GM23338 (cell line): ENCODE results near the gene CWC15. TPM values are rescaled to one million over a fixed set of nuclear protein-coding genes. Genes with fewer than 3 reads are reported as not detected.

ENCODE experiments used
- ATAC-seq: fragments of 200-7000 bp; cut with Tn5 transposase; 3 replicates; pipeline ENCODE4 v1.9.1; 2020
- DNase-seq: peaks from one replicate; pipeline ENCODE4 v3.0.0-alpha.2; 2015; ENCODE audit warnings: low spot score
- H2AFZ ChIP-seq: fragments of 200-600 bp; sonication (generic); 2 replicates; pipeline ENCODE4 v1.8.0; 2016; ENCODE audit warnings: antibody characterized with exemption, mild to moderate bottlenecking, moderate library complexity
- H3F3A ChIP-seq: fragments of 200-600 bp; sonication (generic); replicated peaks from 2 replicates; pipeline ENCODE4 v1.8.0; 2017; ENCODE audit warnings: antibody characterized with exemption, mixed run types, low read depth
- H3K27ac ChIP-seq: fragments of 200-600 bp; sonication (generic); 2 replicates; pipeline ENCODE4 v1.6.1; 2016; ENCODE audit warnings: low read depth
- H3K27me3 ChIP-seq: fragments of 200-600 bp; sonication (generic); 2 replicates; pipeline ENCODE4 v1.8.0; 2016; ENCODE audit warnings: mild to moderate bottlenecking, mixed run types, moderate library complexity; ENCODE audit not compliant: insufficient read depth
- H3K36me3 ChIP-seq: fragments of 200-600 bp; sonication (generic); 2 replicates; pipeline ENCODE4 v1.8.0; 2016; ENCODE audit warnings: mild to moderate bottlenecking; ENCODE audit not compliant: insufficient read depth
- H3K4me1 ChIP-seq: fragments of 200-600 bp; sonication (generic); 2 replicates; pipeline ENCODE4 v1.8.0; 2016; ENCODE audit warnings: mild to moderate bottlenecking, moderate library complexity; ENCODE audit not compliant: insufficient read depth
- H3K4me2 ChIP-seq: fragments of 200-600 bp; sonication (generic); 2 replicates; pipeline ENCODE4 v1.7.1; 2017; ENCODE audit warnings: mixed run types
- H3K4me3 ChIP-seq: fragments of 200-600 bp; sonication (generic); 2 replicates; pipeline ENCODE4 v1.6.1; 2016; ENCODE audit warnings: mixed run types
- H3K79me2 ChIP-seq: fragments of 200-600 bp; sonication (generic); replicated peaks from 2 replicates; pipeline ENCODE4 v1.8.0; 2017; ENCODE audit warnings: mild to moderate bottlenecking; ENCODE audit not compliant: insufficient read depth
- H3K9me2 ChIP-seq: fragments of 200-600 bp; sonication (generic); 2 replicates; pipeline ENCODE4 v1.8.0; 2017; ENCODE audit not compliant: insufficient read depth
- H4K20me1 ChIP-seq: fragments of 200-600 bp; sonication (generic); replicated peaks from 2 replicates; pipeline ENCODE4 v1.8.0; 2017; ENCODE audit warnings: mild to moderate bottlenecking; ENCODE audit not compliant: insufficient read depth
- H3K27ac Mint-ChIP-seq: 2 replicates; pipeline ENCODE4 v1.8.0; 2020; ENCODE audit warnings: inconsistent platforms, mild to moderate bottlenecking, moderate library complexity, mixed read lengths
- H3K27me3 Mint-ChIP-seq: 3 replicates; pipeline ENCODE4 v1.8.0; 2022; ENCODE audit warnings: low read depth, mild to moderate bottlenecking, moderate library complexity, mixed read lengths, inconsistent platforms; ENCODE audit not compliant: insufficient read depth, poor library complexity
- H3K36me3 Mint-ChIP-seq: 3 replicates; pipeline ENCODE4 v1.8.0; 2021; ENCODE audit warnings: low read depth, mild to moderate bottlenecking, inconsistent platforms, moderate library complexity, mixed read lengths
- H3K4me1 Mint-ChIP-seq: 3 replicates; pipeline ENCODE4 v1.8.0; 2020; ENCODE audit warnings: mild to moderate bottlenecking, inconsistent platforms, mixed read lengths
- H3K4me3 Mint-ChIP-seq: 3 replicates; pipeline ENCODE4 v1.8.0; 2021; ENCODE audit warnings: moderate library complexity, mild to moderate bottlenecking, inconsistent platforms, mixed read lengths
- H3K9me3 Mint-ChIP-seq: 3 replicates; pipeline ENCODE4 v1.8.0; 2020; ENCODE audit warnings: moderate library complexity, mild to moderate bottlenecking, inconsistent platforms, mixed read lengths
- EZH2 ChIP-seq: fragments of 200-600 bp; sonication (generic); IDR thresholded peaks from one replicate; pipeline ENCODE4 v1.8.0; 2017; ENCODE audit warnings: antibody characterized with exemption, mild to moderate bottlenecking, low read depth; ENCODE audit not compliant: unreplicated experiment
- EZH2phosphoT487 ChIP-seq: fragments of 200-600 bp; sonication (generic); IDR thresholded peaks from one replicate; pipeline ENCODE4 v1.8.1; 2018; ENCODE audit warnings: antibody characterized with exemption; ENCODE audit not compliant: unreplicated experiment
- NANOG ChIP-seq: IDR thresholded peaks from 2 replicates; pipeline ENCODE4 v1.6.1; 2016; ENCODE audit warnings: antibody characterized with exemption, borderline replicate concordance
- POLR2AphosphoS5 ChIP-seq: IDR thresholded peaks from 2 replicates; pipeline ENCODE4 v1.6.1; 2016; ENCODE audit warnings: antibody characterized with exemption, low read depth
- polyA plus RNA-seq: library from polyadenylated mRNA; unstranded; fragments of >200 nt; fragmentation: Nextera tagmentation; extraction: Ambion mirVana; gene quantifications from 2 replicates; pipeline ENCODE4 v1.2.1, GENCODE V29; 2016
- total RNA-seq: library from RNA; depleted of rRNA; stranded (reverse); fragments of >200 nt; shearing (Covaris generic); gene quantifications from 2 replicates; pipeline ENCODE4 v1.2.3, GENCODE V29; 2014
- TF ChIP-seq, protein P1 (sequence below): fragments of 250-450 bp; sonication (Bioruptor Pico); IDR thresholded peaks from 2 replicates; pipeline ENCODE4 v1.5.0; 2020; ENCODE audit warnings: mild to moderate bottlenecking, moderate library complexity

Gene CWC15
- total and polyA plus RNA-seq, 2 experiments from 2014 or later, result 31.9 to 168 TPM

DNA sequence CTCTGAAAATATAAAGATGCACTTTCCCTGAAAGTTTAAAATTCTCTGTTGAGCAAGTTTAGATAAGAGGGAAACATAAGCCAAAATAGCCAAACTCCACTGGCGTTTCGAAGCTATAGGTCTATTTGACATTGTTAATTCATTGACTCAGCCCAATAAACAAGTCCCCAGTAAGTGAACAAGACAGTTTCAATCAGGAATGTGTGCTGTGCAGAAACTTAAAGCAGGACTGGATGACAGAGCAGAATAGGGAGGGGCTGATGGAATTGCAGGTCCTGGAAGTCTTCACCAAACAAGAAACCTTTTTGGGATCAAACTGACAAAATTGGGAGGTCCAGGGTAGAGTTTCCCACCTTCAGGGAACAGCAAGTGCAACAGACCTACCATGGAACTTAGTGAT is 42.8 kb upstream of the CWC15 start (continued):
- TF ChIP-seq, protein P1, sequence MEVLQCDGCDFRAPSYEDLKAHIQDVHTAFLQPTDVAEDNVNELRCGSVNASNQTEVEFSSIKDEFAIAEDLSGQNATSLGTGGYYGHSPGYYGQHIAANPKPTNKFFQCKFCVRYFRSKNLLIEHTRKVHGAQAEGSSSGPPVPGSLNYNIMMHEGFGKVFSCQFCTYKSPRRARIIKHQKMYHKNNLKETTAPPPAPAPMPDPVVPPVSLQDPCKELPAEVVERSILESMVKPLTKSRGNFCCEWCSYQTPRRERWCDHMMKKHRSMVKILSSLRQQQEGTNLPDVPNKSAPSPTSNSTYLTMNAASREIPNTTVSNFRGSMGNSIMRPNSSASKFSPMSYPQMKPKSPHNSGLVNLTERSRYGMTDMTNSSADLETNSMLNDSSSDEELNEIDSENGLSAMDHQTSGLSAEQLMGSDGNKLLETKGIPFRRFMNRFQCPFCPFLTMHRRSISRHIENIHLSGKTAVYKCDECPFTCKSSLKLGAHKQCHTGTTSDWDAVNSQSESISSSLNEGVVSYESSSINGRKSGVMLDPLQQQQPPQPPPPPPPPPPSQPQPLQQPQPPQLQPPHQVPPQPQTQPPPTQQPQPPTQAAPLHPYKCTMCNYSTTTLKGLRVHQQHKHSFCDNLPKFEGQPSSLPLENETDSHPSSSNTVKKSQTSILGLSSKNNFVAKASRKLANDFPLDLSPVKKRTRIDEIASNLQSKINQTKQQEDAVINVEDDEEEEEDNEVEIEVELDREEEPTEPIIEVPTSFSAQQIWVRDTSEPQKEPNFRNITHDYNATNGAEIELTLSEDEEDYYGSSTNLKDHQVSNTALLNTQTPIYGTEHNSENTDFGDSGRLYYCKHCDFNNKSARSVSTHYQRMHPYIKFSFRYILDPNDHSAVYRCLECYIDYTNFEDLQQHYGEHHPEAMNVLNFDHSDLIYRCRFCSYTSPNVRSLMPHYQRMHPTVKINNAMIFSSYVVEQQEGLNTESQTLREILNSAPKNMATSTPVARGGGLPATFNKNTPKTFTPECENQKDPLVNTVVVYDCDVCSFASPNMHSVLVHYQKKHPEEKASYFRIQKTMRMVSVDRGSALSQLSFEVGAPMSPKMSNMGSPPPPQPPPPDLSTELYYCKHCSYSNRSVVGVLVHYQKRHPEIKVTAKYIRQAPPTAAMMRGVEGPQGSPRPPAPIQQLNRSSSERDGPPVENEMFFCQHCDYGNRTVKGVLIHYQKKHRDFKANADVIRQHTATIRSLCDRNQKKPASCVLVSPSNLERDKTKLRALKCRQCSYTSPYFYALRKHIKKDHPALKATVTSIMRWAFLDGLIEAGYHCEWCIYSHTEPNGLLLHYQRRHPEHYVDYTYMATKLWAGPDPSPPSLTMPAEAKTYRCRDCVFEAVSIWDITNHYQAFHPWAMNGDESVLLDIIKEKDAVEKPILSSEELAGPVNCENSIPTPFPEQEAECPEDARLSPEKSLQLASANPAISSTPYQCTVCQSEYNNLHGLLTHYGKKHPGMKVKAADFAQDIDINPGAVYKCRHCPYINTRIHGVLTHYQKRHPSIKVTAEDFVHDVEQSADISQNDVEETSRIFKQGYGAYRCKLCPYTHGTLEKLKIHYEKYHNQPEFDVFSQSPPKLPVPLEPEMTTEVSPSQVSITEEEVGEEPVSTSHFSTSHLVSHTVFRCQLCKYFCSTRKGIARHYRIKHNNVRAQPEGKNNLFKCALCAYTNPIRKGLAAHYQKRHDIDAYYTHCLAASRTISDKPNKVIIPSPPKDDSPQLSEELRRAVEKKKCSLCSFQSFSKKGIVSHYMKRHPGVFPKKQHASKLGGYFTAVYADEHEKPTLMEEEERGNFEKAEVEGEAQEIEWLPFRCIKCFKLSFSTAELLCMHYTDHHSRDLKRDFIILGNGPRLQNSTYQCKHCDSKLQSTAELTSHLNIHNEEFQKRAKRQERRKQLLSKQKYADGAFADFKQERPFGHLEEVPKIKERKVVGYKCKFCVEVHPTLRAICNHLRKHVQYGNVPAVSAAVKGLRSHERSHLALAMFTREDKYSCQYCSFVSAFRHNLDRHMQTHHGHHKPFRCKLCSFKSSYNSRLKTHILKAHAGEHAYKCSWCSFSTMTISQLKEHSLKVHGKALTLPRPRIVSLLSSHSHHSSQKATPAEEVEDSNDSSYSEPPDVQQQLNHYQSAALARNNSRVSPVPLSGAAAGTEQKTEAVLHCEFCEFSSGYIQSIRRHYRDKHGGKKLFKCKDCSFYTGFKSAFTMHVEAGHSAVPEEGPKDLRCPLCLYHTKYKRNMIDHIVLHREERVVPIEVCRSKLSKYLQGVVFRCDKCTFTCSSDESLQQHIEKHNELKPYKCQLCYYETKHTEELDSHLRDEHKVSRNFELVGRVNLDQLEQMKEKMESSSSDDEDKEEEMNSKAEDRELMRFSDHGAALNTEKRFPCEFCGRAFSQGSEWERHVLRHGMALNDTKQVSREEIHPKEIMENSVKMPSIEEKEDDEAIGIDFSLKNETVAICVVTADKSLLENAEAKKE (CRISPR knock-in tag), result no peak

DNA sequence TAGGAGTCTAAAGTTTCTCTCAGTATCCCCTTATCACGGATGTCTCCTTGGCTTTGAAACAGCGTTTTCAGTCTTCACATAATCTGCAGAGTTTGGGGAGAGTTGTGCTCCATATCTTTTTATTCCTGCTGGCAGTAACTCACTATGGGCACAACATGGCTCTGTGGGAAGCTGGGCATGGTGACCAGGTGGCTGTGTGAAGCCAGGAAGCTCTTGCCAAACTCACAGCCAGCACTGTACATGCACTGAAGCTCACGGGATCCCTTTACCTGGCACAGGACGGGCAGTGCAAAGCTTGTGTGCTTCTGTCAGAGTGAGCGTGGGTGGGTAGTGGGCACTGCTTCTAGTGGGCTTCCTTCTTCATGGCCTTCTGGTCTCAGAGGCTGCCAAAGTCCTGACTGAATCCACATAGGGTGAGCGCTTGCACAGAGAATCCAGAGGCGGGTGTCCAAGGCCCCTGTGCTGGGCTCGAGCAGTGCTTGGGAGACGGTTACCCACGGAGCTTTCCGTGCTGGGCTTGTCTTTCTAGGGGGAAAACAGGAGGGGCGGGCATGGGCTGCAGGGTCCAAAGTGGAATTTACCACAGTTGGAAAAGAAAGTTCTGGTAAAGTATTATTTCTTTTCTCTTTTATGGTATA is 40.9 kb upstream of the CWC15 start:
- H3K9me2 ChIP-seq, result no peaks in the 10 kb centered on the region
- H4K20me1 ChIP-seq, result no peaks in the 10 kb centered on the region
- Mint-ChIP-seq H3K27ac (no peak overlapping the region), H3K27me3 (peaks cover 1% of the 10 kb centered on the region), H3K36me3 (no peaks in the 10 kb centered on the region), H3K4me3 (no peak overlapping the region), H3K9me3 (no peaks in the 10 kb centered on the region), H3K4me1 (no peaks in the 10 kb centered on the region)
- no peak overlapping the region for H3K4me2 ChIP-seq
- no peaks in the 10 kb centered on the region for H3K27me3 ChIP-seq
- no peaks in the 10 kb centered on the region for H3K36me3 ChIP-seq
- no peak for TF ChIP-seq EZH2phosphoT487
- H2AFZ ChIP-seq, result no peak overlapping the region
- H3K27ac ChIP-seq, result no peak overlapping the region
- ATAC-seq (no peak), DNase-seq (no peak)
- no peaks in the 10 kb centered on the region for H3K79me2 ChIP-seq
- H3K4me1 ChIP-seq, result no peaks in the 10 kb centered on the region
- no peaks in the 10 kb centered on the region for H3F3A ChIP-seq
- no peak overlapping the region for H3K4me3 ChIP-seq

DNA sequence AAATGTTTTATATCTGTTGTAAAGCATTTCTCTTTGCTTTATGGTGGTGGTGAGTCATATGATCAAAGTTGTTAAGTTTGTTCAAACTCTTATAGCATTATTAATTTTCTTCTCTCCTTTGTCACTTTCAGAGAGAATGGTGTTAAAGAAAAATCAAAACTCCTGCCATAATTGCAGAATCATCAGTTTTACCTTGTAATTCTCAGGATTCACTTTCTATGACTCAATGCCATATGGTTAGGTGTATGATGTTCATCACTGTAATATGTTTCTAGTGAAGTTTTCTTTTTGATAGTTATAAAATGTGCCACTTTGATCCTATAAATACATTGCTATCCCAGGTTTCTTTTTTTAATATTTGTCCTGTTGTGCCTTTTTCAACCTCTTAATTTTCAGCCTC is 38.0 kb upstream of the CWC15 start:
- Histone ChIP-seq H3K9me2 (no peaks in the 10 kb centered on the region), H3K79me2 (no peaks in the 10 kb centered on the region), H3K4me3 (no peak overlapping the region), H4K20me1 (no peaks in the 10 kb centered on the region), H3K27ac (no peak overlapping the region), H3K36me3 (no peaks in the 10 kb centered on the region), H3K4me2 (no peak overlapping the region), H3K27me3 (no peaks in the 10 kb centered on the region), H3F3A (no peaks in the 10 kb centered on the region), H2AFZ (no peak overlapping the region), H3K4me1 (no peaks in the 10 kb centered on the region)
- ATAC-seq (no peak), DNase-seq (no peak)
- no peak overlapping the region for H3K4me3 Mint-ChIP-seq
- H3K27ac Mint-ChIP-seq, result no peak overlapping the region
- TF ChIP-seq POLR2AphosphoS5 (no peak), EZH2phosphoT487 (no peak), EZH2 (no peak), NANOG (no peak)
- no peaks in the 10 kb centered on the region for H3K36me3 Mint-ChIP-seq
- H3K27me3 Mint-ChIP-seq, result peaks cover 1% of the 10 kb centered on the region
- H3K4me1 Mint-ChIP-seq, result no peaks in the 10 kb centered on the region
- no peaks in the 10 kb centered on the region for H3K9me3 Mint-ChIP-seq
